Stimulated activated CD8-positive, alpha-beta memory T cell treated with anti-CD3 and anti-CD28 coated beads, Interleukin-7, amount 100 ng/mL, for 48 hours (primary cell): ENCODE results near the gene TOX2.
A peak's percentile ranks its signal among the peaks of the same experiment; 100 is the strongest.

Experiments used
- DNase-seq, 2 donors: peaks; one replicate each; pipeline ENCODE4 v3.0.0-alpha.2; 2020; ENCODE audit warnings: low read depth in 1 of 2; ENCODE audit errors: extremely low read depth in 1 of 2

TOX2 gene

DNA sequence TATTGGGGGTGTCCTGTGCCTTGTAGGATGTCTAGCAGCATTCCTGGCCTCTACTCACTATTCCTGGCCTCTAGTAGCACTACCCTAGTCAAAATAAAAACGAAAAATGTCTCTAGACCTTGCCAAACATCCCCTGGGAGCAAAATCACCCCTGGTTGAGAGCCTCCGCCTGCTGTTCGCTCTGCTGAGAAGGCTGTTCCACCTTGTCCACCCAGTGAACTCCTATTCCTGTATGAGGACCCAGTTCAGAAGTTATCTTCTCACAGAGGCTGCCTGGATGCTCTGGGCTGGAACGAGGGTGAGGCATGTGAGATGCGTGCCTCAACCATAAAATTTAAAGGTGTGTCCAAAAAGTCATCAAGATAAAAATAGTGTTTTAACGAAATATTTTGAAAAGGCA is 101.9 kb downstream of the TOX2 start:
- DNase-seq, result no peak

DNA sequence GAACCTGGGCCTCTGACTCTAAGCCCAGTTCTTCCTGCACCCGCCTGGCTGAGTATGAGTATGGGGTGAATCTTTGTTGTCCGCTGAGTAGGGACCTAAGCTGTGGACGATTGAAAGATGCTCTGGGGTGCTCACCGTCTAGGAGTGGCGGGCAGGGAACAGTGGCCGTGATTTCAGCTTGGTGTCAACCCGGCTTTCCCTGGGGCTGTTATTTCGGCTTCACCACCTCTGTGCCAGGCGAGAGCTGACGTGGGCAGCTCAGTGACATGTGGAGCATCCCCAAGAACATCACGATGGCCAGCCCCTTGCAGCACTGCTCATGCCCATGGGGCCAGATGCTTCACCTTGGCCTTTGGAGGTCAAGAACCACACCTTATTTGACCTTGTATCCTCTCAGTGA is 102.6 kb downstream of the TOX2 start:
- no peak for DNase-seq

DNA sequence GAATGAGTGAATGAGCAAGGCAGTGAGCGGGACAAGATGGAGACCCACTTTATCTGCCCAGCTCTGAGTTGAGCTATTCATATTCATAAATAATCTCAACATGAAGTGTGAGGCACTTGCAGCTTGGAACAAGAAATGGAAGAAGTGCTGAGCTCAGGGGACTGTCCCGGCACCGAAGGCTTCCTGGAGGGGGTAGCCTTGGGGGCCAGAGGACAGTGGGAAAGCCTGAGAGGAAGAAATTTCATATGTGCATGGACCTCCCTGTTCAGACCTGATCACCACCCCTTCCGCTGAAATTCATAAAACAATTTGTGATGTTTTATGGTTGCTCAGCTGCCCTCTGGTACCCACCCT is 103.2 kb downstream of the TOX2 start:
- no peak for DNase-seq

DNA sequence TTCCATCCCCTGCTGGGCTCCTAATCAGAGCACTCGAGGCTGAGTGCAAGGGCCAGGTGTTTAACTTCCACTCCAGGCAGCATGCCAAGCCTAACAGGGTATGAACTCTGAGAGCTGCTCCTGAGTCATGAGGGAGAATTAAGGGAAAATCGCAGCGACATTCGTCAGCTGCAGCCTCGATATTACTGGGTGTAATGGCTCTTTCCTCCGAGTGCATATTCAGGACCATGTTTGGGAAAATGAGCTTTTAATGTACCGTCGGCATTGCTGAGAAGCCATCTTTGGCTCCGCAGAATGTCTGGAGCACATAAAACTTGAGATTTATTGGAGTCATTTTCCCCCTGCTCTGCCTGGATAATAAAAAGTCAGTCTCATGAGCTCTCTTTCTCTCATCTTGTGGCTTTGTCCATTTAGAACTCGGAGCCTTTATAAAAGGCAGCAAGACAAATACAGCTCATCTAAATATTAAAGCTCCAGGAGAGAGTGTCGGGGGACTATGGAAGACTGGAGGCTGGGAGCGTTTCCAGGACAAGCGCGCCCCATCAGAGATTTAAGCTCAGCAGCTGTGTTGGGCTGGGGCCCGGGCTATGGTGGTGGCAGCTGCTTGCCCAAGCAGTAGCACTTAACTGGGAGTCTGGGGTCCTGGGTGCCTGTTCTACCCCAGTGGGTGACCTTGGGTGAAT is 103.7 kb downstream of the TOX2 start:
- DNase-seq, result no peak

DNA sequence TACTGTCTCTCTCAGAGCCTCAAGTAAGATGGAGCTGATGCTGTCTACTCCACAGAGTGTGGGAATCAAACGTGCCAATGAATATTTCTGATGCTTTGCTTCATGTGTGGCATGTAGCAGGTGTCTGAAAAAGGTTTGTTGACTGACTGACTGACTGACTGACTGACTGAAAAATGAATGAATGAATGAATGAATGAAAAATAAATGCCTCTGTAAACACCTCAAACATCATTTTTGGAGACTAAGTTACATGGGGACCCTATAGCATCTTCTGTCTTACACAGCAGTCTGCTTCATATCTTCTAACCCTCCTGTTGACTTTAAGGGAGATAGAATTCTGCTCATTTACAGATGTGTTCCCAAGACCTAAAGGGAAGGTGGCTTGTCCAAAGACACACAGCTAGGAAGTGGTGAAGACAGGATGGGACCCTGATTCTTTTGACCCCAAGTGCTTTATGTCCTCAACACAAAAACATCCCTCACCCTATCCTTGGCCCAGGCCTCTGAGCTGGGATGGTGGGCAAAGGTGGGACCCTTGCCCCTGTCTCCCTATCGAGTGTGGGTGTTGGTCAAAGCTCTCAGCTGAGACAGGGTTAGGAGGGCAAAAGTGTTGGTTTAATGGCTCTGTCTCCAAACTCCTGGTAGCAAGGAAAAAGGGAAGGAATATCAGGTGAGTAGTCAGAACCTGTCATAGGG is 104.4 kb downstream of the TOX2 start:
- no peak for DNase-seq

DNA sequence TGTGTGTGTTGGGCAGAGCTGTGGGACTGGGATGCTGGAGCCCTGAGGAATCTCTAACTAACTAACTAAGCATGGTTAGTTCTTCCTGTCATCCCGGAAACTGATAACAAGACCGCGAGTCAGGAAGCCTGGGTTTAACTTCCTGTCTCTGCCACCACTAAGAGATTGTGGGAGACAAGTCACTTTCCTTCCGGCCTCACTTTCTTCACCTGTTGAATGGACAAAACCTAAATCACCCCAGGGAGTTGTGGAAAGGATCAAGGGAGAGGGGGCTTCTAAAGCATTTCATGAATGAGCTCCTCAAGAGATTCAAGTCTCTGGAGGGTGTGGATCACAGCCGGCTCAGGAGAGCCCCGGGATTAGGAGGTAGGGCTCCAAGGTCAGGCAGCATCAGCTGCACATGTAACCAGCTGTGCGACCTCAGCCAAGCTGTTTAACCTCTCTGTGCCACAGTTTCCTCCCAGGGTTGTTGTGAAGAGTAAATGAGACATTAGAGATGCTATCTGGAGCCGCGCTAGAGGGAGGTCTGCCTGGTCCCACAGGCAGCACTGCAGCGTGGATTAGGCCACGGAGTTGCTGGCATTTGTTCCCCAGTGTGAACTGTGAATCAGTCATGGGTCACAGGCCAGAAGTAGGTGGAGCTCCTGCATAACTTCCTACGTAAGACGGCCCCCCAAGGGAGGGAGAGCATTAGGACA is 105.1 kb downstream of the TOX2 start:
- DNase-seq, result peak in 1 of 2 donors; percentile 23

DNA sequence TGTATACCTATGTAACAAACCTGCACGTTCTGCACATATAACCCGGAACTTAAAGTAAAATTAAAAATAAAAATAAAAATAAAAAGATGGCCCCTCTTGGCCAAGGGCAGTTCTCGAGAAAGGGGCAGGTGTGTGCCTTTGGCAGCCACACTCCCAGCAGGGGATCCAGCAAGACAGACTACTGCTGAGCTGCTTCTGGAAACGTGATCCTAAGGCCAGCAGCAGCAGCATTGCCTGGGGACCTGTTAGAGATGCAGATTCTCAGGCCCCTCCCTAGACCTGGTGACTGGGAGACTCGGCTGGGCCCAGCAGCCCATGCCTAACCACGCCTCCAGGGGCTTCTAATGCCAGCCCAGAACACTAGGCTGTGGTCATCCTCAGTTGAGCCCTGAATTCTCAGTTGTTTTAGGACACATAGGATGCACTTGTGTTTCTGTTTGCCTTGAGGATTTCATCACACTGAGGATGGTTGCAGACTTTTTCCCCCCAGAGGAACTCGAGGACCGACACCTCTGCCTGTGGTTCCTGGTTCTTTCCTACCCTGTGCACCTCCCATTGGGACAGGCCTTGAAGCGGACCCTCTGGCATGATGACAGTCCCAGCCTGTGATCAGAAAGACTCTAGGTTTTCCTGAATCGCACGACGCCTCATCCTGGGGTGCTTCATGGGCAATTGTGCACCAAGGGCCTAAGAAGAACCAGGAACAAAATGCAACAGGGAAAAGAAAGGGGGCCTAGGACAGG is 105.9 kb downstream of the TOX2 start:
- no peak for DNase-seq

DNA sequence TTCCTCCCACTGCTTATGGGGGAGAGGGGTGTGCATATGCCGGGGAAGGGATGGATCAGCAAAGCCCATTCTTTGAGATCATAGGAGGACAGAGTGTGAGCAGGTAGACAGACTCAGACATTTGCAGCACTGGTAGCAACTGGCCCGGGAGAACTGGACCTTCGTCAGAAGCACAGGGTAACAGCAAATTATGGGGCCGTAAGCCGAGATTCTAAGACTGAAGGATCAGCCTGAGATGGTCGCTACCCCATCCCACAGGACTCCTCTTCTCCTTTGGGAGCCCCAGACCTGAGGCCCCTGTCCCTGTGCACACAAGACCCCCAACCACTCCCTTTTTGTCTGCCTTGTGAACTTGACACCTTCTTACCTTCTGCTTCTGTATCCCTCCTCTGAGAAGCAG is 106.5 kb downstream of the TOX2 start:
- no peak for DNase-seq

DNA sequence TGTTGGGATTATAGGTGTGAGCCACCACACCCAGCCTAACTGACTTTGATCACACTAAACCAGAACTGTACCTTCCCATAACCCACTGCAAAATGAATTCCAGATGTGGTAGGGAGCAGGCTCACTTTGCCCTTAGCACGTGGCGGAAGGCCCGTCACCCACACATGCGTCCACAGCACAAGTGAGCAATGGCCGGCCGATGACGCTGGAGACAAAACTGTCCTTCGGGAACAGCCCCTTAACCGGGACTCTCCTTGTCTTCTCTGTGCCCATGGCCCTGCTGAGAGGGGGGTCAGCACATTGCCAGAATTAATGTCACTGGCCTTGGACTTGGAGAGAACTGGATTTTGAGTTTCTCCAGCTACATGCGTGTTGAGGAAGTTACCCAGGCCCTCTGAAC is 107.2 kb downstream of the TOX2 start:
- no peak for DNase-seq

DNA sequence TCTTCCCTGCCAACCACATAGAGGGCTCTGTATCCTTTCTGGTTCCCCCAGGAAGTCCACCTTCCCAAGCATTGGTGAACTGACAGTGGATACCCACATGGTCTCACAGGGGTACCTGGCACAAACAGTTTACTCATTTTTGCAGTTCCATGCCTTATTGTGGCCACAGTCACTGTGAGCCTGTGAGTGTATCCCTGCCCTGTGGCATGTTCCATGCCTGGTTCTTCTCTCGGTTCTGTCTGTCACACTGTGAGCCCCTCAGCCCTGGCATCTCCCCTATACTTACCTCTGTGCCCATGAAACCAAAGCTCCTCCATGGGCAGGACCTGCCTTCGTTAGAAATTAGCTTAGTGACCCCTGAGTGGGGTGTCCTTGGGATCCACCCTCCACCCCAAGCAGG is 107.8 kb downstream of the TOX2 start:
- DNase-seq, result no peak

DNA sequence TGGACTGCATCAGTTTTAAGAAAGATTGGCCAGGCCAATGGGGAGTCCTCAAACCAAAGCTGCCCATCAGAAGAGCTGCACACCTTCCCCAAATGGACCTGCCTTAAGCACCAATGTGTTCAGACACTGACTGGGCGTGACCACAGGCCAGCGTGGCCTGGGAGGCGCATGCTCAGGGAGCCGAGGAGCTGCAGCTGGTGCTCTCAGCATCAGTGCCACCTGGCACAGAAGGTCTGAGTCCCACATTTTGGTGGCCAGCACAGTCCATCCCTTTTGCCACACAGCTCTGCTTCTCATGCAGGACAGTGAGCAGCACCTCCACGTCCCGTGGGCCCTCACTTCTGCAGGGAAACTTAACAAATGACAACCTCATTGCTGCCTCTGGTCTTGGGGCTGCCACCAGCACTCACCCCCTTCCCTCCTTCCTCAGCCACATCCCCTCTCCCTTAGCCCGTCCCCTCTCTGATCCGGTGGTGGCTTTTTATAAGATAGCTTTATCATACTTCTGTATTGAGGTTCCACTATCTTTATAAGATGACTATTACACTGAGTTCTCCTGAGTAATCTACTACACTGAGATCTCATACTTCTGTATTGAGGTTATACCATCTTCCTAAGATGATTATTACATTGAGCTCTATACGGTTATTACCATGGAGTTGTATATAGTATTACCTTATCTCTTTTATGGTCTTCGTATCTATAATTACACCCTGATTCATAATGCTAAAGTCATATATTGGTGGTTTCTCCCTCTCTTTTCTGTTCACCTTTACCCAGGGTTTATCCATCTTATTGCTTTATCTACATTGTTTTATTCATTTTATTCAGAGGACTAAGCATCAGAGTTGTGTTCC is 109.1 kb downstream of the TOX2 start:
- DNase-seq, result no peak

DNA sequence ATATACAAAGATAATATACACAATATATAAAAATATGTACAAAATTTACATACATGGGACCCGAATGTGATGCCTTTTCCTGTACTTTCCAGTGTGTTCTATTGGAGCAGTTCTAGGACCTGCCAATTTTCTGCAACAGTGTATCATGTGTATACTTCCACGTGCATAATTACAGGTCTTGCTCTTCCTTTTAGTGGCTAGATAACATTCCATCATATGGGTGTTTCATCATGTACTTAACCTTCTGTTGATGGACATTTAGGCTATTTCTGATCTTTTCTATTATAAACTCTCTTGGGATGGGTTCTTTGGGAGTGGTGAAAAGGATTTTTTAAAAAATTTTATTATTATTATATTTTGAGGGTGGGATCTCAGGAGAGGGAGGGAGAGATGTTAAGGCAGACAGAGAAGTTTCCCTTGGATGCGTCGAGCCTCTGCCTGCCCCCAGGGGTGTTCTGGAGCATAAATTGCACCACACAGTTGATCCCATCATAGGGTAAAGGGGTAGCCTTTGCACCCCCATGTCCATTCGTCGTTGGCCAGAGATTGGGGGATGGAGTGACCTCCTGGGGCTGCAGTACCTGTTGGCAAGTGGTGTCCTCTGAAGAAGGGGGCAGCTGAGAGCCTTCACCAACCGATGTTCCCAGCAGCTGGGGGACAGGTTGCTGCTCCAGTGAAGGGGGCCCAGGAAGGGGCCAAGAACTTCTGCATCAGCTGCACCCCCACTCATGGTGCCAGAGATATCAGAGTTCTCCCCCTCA is 110.3 kb downstream of the TOX2 start:
- DNase-seq, result no peak

DNA sequence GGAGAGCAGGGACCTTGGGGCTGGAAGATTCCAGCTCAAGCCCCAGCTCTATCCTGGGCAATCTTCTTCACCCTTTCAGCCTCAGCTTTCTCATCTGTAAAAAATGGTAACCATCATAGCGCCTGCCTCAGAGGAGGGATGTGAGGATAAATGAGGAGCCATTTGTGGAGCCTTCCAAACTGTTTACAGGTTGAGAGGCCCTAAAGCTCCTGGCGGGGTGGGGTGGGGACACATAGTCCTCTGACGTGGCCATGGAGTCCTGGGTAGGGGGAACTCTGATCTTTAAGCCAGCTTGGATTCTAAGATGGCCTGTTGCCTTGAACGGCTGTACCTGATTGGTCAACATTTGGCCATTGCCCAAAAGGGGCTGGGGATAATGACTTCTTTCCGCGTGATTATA is 111.1 kb downstream of the TOX2 start:
- no peak for DNase-seq

DNA sequence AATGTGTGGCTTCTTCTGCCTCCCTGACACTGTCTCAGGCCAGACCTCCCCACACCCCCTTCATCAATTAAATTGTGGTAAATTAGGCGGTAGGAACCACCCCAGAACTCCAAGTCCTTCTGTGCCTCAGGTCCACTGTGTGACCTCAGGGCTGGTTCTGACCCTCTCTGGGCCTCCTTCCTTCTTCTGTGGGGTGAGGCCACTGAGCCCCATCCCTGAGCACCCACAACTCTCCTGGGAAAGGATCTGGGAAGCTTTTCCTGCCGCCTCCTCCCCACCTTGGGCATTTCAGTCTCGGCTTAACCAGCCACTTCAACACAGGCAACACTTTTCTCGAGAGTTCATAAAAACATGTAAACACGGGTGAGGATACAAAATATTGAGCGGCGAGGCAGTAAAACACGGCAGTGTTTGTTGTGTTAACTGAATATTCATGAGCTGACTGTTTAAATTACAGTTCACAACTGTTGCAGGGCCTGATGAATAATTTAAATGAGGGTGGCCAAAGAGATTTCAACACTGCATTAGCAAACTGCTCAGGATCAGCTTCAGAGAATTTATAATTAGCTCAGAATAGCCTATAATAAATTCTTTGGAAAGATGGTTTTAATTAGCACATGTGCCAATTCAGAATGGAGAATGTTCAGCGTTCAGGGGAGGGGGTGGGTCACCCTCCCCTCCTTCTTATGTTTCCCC is 112.1 kb downstream of the TOX2 start:
- no peak for DNase-seq

DNA sequence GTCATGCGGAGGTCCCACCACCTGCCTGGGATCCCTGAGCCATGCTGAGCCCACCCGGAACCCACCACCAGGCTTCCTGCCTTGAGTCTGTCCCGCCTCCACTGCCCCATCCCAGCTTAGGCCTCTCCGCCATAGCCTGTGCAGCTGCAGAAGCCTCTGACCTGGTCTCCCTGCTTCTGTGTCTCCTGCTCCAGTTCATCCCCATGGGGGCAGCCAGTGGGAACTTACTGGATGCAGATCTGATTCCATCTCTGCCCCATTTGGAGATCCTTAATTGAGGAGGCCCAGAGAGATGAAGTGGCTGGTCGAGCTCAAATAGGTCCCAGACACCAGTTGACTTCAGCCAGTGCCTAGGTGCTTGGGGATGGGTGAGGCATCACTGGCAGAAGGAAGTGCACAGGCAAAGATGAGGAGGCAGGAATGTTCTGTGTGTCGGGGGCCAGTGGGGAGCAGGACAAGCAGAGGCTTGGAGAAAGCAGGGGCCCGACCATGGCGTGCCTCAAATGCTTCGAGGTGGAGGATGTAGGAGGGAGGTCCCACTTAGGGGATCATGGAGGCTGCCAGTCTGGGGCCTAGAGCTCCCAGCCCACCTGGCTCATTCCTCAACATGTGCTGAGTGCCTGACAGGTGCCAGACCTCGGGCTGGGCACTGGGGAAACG is 112.8 kb downstream of the TOX2 start:
- no peak for DNase-seq

DNA sequence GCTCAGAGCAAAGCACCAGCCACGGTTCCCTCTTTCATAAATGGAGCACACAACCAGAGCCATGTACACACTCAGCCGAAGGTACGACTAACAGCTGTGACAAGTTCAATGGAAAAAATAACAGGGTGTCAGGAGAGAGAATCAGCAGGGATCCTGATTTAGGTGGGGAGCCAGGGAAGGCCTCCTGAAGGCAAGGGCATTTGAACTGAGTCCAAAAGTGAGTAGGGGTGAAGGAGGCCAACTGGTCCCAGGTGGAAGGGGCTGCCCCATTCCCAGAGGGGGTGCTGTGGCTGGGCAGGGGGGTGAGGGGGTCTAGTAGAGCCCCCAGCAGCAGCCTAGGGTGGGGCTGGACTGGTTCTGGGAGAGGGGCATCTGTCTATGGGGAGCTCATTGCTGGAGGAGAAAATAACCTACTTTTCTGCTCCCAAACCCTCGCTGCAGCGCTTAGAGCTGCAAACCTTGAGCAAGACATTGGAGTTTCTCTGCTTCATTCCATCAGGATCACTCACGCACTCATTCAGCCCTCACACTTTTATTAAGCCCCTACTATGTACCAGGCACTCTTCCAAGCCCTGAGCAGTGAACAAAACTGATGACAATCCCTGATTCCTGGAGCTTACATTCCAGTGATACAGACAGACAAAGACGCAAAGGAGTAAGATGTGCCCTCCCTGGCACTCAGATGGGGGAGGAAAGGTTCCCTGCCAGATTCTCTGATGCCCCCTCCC is 113.5 kb downstream of the TOX2 start:
- DNase-seq, result no peak

DNA sequence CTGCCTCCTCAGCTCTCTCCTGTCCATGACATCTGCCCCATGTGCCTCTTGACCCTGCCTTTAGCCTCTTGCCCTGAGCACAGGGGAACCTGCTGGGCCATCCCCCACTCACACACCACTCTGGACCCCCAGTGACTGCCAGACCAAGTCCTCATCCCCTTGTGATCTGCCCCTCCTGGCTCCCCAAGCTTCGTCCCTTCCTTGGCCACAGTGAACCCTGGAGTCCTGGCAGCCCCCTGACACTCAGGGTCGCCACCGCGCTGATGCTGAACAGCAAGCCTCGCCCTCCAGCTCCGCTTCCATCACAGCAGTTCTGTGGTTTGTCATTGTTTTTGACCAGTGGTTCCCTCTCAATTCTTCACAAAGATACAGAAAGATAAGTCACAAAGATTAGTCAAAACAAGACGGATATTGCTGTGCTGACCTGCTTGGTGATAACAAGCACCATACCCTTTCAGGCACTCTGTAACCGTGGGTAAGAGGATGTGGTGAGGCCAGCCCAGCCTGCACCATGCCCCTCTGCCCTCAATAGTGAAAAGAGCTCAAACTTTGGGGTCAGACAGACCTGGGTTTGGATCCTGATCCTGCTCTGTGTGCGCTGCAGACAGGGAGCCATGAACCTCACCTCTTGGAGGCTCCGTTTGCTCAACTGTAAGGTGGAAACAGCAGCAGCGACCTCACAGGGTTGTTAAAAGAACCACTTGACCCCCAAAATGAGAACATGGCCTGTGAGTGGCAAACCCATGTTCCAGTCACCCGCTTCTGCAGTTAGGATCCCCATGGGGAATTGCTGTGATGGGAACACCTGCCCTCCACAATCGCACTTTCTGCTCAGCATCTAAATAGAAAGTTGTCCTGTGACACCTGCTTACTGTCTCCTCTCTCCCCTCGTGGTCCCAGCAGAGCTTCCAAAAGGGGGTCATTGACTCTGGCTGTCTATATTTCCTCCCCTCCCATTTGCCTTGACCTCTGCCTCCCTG is 114.5 kb downstream of the TOX2 start:
- DNase-seq, result peak; percentile 11 to 31
